PC-3 (cell line): ENCODE results near the gene NMRK2.

Experiments
- EZH2 ChIP-seq: fragments of 300-600 bp; sonication (generic); IDR thresholded peaks from one replicate; pipeline ENCODE4 v1.6.1; 2017; ENCODE audit warnings: antibody characterized with exemption, mild to moderate bottlenecking, low read length; ENCODE audit not compliant: unreplicated experiment
- TF ChIP-seq, protein P1 (sequence below): fragments of 300-600 bp; sonication (generic); conservative IDR thresholded peaks from 2 replicates; pipeline ENCODE4 v1.5.1; 2017; ENCODE audit warnings: antibody characterized with exemption, low read depth, mild to moderate bottlenecking, low read length

DNA sequence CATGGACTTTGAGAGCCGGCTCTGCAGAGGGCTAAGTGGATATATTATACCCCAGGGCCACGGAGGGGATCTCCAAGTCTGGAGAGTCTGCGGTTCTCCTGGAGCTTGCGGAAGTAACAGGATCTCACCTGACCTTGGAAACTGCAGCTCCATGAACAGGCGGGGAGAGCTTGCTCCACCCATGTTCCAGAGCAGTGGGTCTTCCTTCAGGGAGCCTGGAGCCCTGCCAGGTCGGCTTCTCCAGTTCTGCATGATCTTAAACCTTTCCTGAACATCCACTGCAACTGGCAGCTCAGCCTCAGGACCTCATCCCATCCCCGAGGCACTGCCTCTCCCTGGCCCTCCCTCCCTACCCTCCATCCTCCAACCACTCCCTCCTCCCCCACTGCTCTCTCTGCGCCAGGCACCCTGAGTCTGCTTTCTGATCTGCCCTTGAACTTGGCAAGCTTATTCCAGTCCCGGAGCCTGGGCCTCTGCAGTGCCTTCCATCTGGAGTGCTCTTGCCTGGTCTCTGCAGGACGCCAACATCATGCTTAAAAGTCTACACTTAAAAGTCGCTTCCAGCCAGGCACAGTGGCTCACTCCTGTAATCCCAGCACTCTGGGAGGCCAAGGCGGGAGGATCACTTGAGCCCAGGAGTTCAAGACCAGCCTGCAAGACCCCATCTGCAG is 39.2 kb upstream of the NMRK2 start:
- TF ChIP-seq, protein P1, sequence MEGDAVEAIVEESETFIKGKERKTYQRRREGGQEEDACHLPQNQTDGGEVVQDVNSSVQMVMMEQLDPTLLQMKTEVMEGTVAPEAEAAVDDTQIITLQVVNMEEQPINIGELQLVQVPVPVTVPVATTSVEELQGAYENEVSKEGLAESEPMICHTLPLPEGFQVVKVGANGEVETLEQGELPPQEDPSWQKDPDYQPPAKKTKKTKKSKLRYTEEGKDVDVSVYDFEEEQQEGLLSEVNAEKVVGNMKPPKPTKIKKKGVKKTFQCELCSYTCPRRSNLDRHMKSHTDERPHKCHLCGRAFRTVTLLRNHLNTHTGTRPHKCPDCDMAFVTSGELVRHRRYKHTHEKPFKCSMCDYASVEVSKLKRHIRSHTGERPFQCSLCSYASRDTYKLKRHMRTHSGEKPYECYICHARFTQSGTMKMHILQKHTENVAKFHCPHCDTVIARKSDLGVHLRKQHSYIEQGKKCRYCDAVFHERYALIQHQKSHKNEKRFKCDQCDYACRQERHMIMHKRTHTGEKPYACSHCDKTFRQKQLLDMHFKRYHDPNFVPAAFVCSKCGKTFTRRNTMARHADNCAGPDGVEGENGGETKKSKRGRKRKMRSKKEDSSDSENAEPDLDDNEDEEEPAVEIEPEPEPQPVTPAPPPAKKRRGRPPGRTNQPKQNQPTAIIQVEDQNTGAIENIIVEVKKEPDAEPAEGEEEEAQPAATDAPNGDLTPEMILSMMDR = no peak
- no peak for TF ChIP-seq EZH2
